Measurements from ENCODE around the gene CPA2. TPM values are rescaled to one million over a fixed set of nuclear protein-coding genes. Genes with fewer than 3 reads are reported as not detected.

Gene CPA2
- total RNA-seq, 1 donor from 2014 or later = 0.82 TPM

DNA sequence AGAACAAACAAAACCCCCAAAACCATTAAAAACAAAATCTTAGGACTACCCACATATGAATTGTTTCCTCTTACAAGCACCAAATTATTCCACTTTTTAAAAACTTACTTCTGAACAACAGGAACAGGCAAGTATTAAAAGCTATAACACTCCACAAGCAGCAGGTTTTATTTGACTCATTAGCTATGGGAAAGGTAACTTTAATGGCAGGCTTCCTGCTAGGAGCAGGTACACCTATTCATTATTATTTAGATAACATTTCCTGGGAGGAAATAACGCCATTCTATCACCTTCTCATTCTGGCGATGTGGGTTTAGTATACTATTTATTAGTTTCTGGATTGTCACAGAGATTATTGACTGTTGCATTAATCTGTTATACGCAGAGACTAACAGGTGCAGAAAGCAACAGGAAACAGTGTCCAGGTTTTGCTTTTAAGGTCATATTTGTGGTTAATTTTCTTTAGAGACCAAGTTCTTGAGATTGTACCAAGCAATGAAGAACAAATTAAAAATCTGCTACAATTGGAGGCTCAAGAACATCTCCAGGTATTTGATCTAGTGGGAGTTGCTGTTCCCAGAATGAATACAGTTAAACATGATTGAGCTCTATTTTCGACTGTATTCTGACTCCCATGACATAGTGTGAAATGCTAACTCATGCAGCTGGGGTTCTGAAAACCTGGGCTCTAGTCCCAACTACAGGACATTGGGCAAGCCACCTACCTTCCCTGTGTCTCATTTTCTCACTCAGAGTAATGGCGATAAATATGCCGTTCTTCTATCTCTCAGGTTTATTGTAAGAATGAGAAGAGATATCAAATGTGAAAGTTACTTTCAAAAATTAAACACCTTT is 2.0 kb downstream of the CPA2 start:
- Mint-ChIP-seq H3K4me1 (peaks cover 53% of the 10 kb centered on the region), H3K36me3 (no peaks in the 10 kb centered on the region), H3K9me3 (peaks cover 2% of the 10 kb centered on the region), H3K27ac (no peak overlapping the region), H3K4me3 (no peak overlapping the region), H3K27me3 (ENCODE audit: insufficient read depth, low read depth) (peaks cover 6% of the 10 kb centered on the region)
- Histone ChIP-seq H4K20me1 (ENCODE audit: low read depth) (no peaks in the 10 kb centered on the region), H3K4me2 (no peak overlapping the region), H3K36me3 (no peaks in the 10 kb centered on the region), H3K27me3 (no peaks in the 10 kb centered on the region), H3K9me3 (ENCODE audit: low read depth) (no peaks in the 10 kb centered on the region), H3F3A (ENCODE audit: low read depth) (peaks cover 28% of the 10 kb centered on the region), H3K9ac (no peak overlapping the region), H3K27ac (no peak overlapping the region), H3K4me1 (peaks cover 39% of the 10 kb centered on the region), H2AFZ (replicated peaks) (no peak overlapping the region), H3K4me3 (no peak overlapping the region), H3K79me2 (ENCODE audit: low read depth) (no peaks in the 10 kb centered on the region)
- TF ChIP-seq EZH2phosphoT487 (IDR thresholded peaks at IDR 0.05) = no peak
- TF ChIP-seq, protein P1, sequence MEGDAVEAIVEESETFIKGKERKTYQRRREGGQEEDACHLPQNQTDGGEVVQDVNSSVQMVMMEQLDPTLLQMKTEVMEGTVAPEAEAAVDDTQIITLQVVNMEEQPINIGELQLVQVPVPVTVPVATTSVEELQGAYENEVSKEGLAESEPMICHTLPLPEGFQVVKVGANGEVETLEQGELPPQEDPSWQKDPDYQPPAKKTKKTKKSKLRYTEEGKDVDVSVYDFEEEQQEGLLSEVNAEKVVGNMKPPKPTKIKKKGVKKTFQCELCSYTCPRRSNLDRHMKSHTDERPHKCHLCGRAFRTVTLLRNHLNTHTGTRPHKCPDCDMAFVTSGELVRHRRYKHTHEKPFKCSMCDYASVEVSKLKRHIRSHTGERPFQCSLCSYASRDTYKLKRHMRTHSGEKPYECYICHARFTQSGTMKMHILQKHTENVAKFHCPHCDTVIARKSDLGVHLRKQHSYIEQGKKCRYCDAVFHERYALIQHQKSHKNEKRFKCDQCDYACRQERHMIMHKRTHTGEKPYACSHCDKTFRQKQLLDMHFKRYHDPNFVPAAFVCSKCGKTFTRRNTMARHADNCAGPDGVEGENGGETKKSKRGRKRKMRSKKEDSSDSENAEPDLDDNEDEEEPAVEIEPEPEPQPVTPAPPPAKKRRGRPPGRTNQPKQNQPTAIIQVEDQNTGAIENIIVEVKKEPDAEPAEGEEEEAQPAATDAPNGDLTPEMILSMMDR (IDR thresholded peaks at IDR 0.05) = no peak
- no peak for TF ChIP-seq EZH2 (IDR thresholded peaks at IDR 0.05)
- no peak for DNase-seq (ENCODE audit: low spot score)

DNA sequence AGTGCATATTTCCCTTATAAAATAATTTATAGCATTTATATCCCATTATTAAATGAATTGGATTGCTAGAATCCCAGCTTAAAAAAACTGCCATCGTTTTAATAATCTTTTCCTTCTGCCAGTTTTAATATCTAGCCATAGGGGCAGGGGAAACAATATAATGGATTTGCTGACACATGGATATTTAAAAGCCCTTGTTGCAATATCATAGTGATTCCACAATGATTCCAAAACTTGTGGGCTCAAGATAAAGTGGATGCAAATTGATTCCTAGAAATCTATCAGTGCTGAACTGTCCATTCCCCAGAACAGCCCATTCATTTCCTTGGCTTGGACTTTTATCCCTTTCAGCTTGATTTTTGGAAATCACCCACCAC is 2.6 kb downstream of the CPA2 start:
- DNase-seq (ENCODE audit: low spot score) = no peak
- H3K4me3 Mint-ChIP-seq = no peak overlapping the region
- Histone ChIP-seq H3K9ac (no peak overlapping the region), H4K20me1 (ENCODE audit: low read depth) (no peaks in the 10 kb centered on the region), H3K9me3 (ENCODE audit: low read depth) (no peaks in the 10 kb centered on the region), H2AFZ (replicated peaks) (no peak overlapping the region), H3K4me3 (no peak overlapping the region), H3K79me2 (ENCODE audit: low read depth) (no peaks in the 10 kb centered on the region), H3K4me1 (peaks cover 39% of the 10 kb centered on the region), H3F3A (ENCODE audit: low read depth) (peaks cover 28% of the 10 kb centered on the region), H3K4me2 (no peak overlapping the region), H3K27ac (no peak overlapping the region), H3K27me3 (no peaks in the 10 kb centered on the region), H3K36me3 (no peaks in the 10 kb centered on the region)
- TF ChIP-seq EZH2phosphoT487 (IDR thresholded peaks at IDR 0.05) (no peak), EZH2 (IDR thresholded peaks at IDR 0.05) (no peak)
- TF ChIP-seq, protein P1 (IDR thresholded peaks at IDR 0.05) = no peak
- H3K9me3 Mint-ChIP-seq = peaks cover 2% of the 10 kb centered on the region
- peaks cover 6% of the 10 kb centered on the region for H3K27me3 Mint-ChIP-seq (ENCODE audit: insufficient read depth, low read depth)
- H3K27ac Mint-ChIP-seq = peak overlapping the region; percentile 77
- H3K36me3 Mint-ChIP-seq = no peaks in the 10 kb centered on the region
- peaks cover 53% of the 10 kb centered on the region for H3K4me1 Mint-ChIP-seq

DNA sequence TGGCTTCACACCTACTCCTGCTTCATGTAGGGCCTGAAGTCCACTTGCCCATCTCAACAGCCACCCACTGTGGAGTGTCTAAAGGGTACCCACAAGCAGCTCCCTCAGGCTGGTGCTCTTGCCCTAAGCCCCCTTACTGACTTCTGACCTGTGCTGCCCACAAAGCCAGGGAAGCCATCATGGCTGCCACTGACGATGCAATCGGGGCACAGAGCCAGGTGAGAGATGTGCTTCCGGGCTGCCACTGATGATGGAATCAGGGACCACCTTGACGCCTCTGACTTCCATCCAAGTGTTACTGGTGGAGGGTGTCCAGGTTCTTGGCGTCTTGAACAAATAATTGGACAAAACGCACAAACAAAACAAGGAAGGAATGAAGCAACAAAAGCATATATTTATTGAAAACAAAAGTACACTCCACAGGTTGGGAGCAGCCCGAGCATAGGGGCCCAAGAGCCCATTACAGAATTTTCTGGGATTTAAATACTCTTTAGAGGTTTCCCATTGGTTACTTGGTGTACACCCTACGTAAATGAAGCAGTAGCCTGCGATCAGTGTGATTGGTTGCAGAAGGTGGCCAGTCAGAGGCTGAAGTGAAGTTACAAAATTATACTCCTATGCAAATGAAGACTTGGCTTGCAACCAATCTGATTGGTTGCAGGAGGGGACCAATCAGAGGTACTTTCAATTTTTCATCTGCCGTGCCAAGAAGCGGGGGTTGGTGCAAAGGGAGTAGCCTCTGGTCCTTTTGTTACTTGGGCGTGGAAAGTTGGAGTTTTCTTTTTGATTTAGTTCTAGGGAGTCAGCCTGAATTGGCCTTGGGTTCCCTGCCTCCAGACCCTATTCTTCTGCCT is 4.5 kb downstream of the CPA2 start:
- TF ChIP-seq EZH2 (IDR thresholded peaks at IDR 0.05) (no peak), EZH2phosphoT487 (IDR thresholded peaks at IDR 0.05) (no peak)
- TF ChIP-seq, protein P1 (IDR thresholded peaks at IDR 0.05) = no peak
- H3K4me2 ChIP-seq = no peak overlapping the region
- Mint-ChIP-seq H3K27ac (peak overlapping the region; percentile 99), H3K4me3 (peak overlapping the region; percentile 64), H3K27me3 (ENCODE audit: insufficient read depth, low read depth) (peaks cover 6% of the 10 kb centered on the region), H3K36me3 (no peaks in the 10 kb centered on the region), H3K9me3 (peaks cover 2% of the 10 kb centered on the region), H3K4me1 (peaks cover 65% of the 10 kb centered on the region)
- H3K9me3 ChIP-seq (ENCODE audit: low read depth) = no peaks in the 10 kb centered on the region
- no peak for DNase-seq (ENCODE audit: low spot score)
- no peak overlapping the region for H3K4me3 ChIP-seq
- H3K27ac ChIP-seq = peak overlapping the region; percentile 96
- H3K9ac ChIP-seq = no peak overlapping the region
- no peaks in the 10 kb centered on the region for H3K27me3 ChIP-seq
- H3K36me3 ChIP-seq = no peaks in the 10 kb centered on the region
- peaks cover 52% of the 10 kb centered on the region for H3K4me1 ChIP-seq
- H3F3A ChIP-seq (ENCODE audit: low read depth) = peaks cover 34% of the 10 kb centered on the region
- no peaks in the 10 kb centered on the region for H4K20me1 ChIP-seq (ENCODE audit: low read depth)
- no peaks in the 10 kb centered on the region for H3K79me2 ChIP-seq (ENCODE audit: low read depth)
- H2AFZ ChIP-seq (replicated peaks) = peak overlapping the region; percentile 87
